DOHH2 (cell line): Measurements from ENCODE around the gene TMTC2.

Source experiments
- EZH2phosphoT487 ChIP-seq: fragments of 200-600 bp; sonication (generic); IDR thresholded peaks from 2 replicates; pipeline ENCODE4 v1.6.1; 2017; ENCODE audit warnings: borderline replicate concordance, mild to moderate bottlenecking, antibody characterized with exemption, low read length, moderate library complexity, mixed read lengths
- TF ChIP-seq, protein P1 (sequence below): fragments of 200-600 bp; sonication (generic); IDR thresholded peaks from one replicate; pipeline ENCODE4 v1.5.1; 2014; ENCODE audit warnings: antibody characterized with exemption, mild to moderate bottlenecking, low read depth, low read length; ENCODE audit not compliant: poor library complexity, severe bottlenecking

DNA sequence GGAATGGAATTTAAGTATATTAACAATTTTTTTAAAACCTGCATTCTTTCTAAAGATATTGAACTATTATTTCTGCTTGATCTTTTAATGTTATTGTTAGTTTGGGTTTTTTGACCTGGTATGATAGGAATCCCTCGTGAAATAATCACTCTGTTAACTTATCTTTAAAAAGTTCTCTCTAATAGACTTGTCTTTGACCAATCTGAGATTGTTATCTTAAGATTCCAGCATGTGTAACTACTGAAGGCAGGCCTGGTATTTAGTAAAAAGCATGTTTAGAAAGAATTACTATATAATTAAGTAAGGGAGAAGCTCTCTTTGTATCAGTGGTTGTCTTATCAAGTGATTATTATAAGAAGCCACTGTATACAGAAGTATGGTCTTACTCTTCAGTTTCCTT lies 4.8 kb downstream of the TMTC2 start:
- TF ChIP-seq, protein P1, sequence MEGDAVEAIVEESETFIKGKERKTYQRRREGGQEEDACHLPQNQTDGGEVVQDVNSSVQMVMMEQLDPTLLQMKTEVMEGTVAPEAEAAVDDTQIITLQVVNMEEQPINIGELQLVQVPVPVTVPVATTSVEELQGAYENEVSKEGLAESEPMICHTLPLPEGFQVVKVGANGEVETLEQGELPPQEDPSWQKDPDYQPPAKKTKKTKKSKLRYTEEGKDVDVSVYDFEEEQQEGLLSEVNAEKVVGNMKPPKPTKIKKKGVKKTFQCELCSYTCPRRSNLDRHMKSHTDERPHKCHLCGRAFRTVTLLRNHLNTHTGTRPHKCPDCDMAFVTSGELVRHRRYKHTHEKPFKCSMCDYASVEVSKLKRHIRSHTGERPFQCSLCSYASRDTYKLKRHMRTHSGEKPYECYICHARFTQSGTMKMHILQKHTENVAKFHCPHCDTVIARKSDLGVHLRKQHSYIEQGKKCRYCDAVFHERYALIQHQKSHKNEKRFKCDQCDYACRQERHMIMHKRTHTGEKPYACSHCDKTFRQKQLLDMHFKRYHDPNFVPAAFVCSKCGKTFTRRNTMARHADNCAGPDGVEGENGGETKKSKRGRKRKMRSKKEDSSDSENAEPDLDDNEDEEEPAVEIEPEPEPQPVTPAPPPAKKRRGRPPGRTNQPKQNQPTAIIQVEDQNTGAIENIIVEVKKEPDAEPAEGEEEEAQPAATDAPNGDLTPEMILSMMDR: no peak
- no peak for TF ChIP-seq EZH2phosphoT487
